GM10248 (cell line): Measurements from ENCODE around the gene GHRHR.

ENCODE experiments used
- CTCF ChIA-PET: fragments of 300-600 bp; sonication (Branson Sonifier 250); formaldehyde crosslinking; extraction: SDS; loops from one replicate; lab custom pipeline; 2021; ENCODE audit warnings: antibody characterized with exemption; lab: Yijun Ruan, JAX
- POLR2A ChIA-PET: fragments of 350-650 bp; sonication (Branson Sonifier 250); formaldehyde crosslinking; extraction: SDS; loops from one replicate; lab custom pipeline; 2020; ENCODE audit warnings: antibody characterized with exemption; lab: Yijun Ruan, JAX
- DNase-seq: peaks from one replicate; pipeline ENCODE4 v3.0.0; 2012; ENCODE audit errors: extremely low spot score
- TF ChIP-seq, protein P1 (sequence below): IDR thresholded peaks from 2 replicates; pipeline ENCODE4 v1.5.1; 2012; ENCODE audit warnings: mild to moderate bottlenecking, low read depth; ENCODE audit errors: extremely low read depth, missing control alignments, control extremely low read depth

The GHRHR gene

DNA sequence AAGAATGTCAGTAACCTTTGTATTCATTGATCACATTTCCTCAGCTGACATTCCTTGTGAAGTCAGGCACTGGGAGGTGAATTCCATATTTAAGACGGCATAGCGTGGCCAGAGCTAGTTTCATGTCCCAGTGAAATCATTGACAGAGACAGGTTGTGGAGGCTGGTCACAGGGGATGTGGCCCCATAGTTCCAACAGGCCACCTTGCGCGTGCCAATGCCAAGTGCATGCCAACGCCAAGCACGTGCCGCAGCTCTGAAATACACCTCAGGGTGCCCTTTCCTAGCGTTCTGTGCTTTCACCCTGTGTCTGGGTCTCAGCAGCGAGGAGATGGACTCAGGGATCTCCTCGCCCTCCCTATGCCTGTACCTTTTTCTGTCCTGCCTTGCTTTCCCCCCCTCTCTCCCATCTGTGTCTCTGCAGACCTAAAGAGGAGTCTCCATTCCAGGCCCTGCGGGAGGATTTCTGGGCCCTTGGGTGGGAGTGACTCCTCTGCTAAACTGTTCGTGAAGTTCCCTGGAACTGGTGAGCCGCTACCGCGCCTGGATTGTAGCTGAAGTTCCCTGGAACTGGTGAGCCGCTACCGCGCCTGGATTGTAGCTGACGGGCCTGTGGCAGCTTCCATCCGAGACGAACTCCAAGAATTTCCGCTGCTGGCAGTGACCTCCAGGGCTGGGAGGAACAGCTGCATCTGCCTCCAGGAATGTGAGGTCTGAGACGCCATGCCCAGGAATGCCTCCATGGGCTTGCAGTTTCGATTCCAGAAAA, 32.4 kb upstream of the GHRHR start:
- POLR2A ChIA-PET = no interaction called here
- TF ChIP-seq, protein P1, sequence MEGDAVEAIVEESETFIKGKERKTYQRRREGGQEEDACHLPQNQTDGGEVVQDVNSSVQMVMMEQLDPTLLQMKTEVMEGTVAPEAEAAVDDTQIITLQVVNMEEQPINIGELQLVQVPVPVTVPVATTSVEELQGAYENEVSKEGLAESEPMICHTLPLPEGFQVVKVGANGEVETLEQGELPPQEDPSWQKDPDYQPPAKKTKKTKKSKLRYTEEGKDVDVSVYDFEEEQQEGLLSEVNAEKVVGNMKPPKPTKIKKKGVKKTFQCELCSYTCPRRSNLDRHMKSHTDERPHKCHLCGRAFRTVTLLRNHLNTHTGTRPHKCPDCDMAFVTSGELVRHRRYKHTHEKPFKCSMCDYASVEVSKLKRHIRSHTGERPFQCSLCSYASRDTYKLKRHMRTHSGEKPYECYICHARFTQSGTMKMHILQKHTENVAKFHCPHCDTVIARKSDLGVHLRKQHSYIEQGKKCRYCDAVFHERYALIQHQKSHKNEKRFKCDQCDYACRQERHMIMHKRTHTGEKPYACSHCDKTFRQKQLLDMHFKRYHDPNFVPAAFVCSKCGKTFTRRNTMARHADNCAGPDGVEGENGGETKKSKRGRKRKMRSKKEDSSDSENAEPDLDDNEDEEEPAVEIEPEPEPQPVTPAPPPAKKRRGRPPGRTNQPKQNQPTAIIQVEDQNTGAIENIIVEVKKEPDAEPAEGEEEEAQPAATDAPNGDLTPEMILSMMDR = no peak
- CTCF ChIA-PET = interaction anchor here (1.2 to 4.2 kb wide), 3 partner anchors 8 to 43 kb away, joined by 3 to 24 read pairs (median 5); no protein-coding TSS in a partner anchor
- peak; percentile 6 for DNase-seq

DNA sequence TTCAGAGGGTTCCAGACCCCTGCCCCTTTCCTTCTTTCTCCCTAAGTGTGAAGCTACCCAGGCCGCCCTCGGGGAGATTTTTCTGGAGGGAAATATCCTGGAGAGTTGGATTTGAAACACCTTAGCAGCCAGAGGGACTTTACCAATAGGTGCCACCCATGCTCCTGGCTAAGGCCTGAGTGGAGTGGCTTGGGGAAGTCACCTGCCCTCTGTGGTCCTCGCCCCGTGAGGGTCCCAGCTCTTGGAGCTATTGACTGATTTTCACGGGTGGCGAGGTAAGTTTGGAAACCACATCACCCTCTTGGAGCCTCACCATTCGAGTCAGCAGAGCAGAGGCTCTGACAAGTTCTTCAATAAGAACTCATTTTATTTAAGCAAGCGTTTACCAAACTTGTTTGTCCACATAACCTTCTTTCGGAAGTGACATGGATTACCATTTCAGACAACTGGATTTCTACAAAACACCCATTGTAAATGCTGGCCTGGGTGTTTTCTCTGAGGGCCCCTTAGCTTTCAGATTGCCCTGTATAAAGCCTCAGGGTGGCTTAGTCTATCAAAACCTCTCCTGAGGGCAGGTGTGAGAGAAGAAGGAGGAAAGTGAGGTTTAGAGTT, 31.7 kb upstream of the GHRHR start:
- TF ChIP-seq, protein P1 = no peak
- POLR2A ChIA-PET = no interaction called here
- DNase-seq = no peak
- CTCF ChIA-PET = interaction anchor here (4.2 kb wide), 1 partner anchor 7 kb away, joined by 24 read pairs; no protein-coding TSS in a partner anchor

DNA sequence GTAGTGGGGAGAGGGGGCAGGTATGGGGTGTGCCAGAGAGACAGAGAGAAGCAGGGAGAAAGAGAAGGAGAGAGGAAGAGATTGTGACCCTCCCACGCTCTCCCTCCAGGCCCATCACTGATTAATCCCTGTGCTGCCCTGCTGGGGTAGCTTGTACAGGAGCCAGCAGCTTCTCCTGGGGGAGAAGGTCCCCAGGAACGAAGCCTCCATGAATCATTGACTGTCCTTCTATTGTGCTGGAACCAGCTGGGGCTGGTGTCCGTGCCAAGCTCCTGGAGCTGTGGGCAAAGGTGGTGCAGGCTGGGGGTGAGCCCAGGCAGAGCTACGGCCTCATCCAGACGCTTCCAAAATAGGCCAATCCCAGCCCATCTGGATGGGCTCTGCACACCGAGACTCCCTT, 31.2 kb upstream of the GHRHR start:
- POLR2A ChIA-PET = no interaction called here
- CTCF ChIA-PET = interaction anchor here (0.6 to 1.4 kb wide), 2 partner anchors 11 to 42 kb away, joined by 3 read pairs; no protein-coding TSS in a partner anchor

DNA sequence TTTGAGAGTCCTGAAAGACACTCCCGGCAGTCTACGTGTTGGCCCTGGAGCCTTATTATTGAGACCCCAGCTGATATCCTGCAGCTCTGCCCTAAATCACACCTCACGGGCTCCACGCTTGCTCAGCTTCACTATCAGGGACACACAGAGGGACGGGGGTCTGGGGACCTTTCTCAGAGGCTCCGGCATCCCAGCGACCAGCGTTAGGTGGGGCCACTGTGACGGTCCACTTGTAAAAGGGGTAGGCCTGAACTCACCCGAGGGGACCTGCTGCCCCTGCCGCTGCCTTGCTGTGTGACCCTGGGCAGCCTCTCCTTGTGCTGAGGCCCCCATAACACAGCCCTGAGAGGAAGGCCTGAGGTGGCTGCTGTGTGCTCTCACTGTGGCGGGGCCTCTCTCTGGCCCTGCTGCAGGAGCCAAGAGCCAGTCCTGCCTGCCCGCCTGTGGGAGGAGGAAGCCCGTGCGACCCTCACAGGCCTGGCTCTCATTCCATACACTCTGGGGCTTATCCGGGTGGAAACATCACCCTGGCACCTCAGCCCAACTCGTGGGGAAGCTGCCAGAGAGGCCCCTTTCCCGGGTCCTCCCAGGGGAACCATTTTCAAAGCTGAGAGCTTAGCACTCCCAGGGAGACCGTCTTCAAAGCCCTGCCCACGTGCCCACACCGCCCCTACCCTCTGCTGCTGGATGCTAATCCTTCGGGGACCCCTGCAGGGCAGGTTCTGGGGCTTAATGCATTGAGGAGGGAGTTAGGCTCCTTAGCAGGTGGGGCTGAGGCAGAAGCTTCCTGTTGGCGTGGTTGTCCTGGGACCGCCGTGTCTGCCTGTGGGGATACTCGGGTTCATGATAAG, 30.4 kb upstream of the GHRHR start:
- TF ChIP-seq, protein P1 = no peak
- ChIA-PET POLR2A (no interaction called here), CTCF (interaction anchor here (0.6 to 3.7 kb wide), 8 partner anchors 10 to 190 kb away, joined by 3 to 21 read pairs (median 3); no protein-coding TSS in a partner anchor)
- DNase-seq = peak; percentile 10

More for the DNA sequence above, 31.2 kb upstream of the GHRHR start:
- no peak for DNase-seq
- TF ChIP-seq, protein P1 = no peak

DNA sequence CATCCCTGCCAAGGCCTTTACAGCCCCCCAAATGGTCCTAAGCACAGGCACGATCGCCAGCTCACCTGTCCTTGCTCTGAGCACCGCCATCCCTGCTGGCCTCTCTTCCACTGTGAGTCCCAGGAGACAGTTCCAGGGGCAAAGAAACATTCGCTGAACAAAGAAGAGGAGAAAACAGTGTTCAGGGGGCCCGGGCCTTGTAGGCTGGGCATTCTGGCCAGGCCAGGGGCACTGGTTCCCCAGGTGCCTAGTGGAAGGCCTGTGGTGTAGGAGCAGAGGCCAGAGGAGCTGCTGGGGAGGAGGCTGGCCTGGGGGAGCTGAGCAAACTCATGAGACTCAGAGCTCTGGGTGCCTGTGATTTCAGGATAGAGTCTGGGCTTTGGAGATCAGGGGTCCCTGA, 29.5 kb upstream of the GHRHR start:
- POLR2A ChIA-PET = no interaction called here
- TF ChIP-seq, protein P1 = no peak
- CTCF ChIA-PET = interaction anchor here (0.7 to 3.7 kb wide), 7 partner anchors 9 to 189 kb away, joined by 3 to 21 read pairs (median 5); no protein-coding TSS in a partner anchor
- peak; percentile 5 for DNase-seq
